Esophagus (tissue), 2 donors: Measurements from ENCODE around the gene CNTLN. TPM values are rescaled to one million over a fixed set of nuclear protein-coding genes. Genes with fewer than 3 reads are reported as not detected.

Experiments used
- H3K27ac ChIP-seq, 2 donors: one replicate each; pipeline ENCODE4 v1.5.1; 2013; ENCODE audit warnings: low read depth in 2 of 2, mild to moderate bottlenecking in 2 of 2, inconsistent platforms in 1 of 2, low read length in 1 of 2, moderate library complexity in 1 of 2
- H3K27me3 ChIP-seq, 2 donors: one replicate each; pipeline ENCODE4 v1.6.1; 2013; ENCODE audit warnings: low read length in 2 of 2, control low read depth in 1 of 2, mild to moderate bottlenecking in 1 of 2; ENCODE audit not compliant: insufficient read depth in 2 of 2, control insufficient read depth in 1 of 2
- H3K36me3 ChIP-seq, 2 donors: one replicate each; pipeline ENCODE4 v1.6.1; 2013; ENCODE audit warnings: low read length in 1 of 2; ENCODE audit not compliant: control insufficient read depth in 2 of 2, insufficient read depth in 2 of 2
- H3K4me1 ChIP-seq, 2 donors: one replicate each; pipeline ENCODE4 v1.6.1; 2013; ENCODE audit warnings: low read length in 1 of 2; ENCODE audit not compliant: control insufficient read depth in 2 of 2, insufficient read depth in 2 of 2
- H3K4me3 ChIP-seq, 2 donors: one replicate each; pipeline ENCODE4 v1.5.1; 2013; ENCODE audit warnings: low read length in 2 of 2, mild to moderate bottlenecking in 2 of 2, low read depth in 1 of 2, moderate library complexity in 1 of 2
- H3K9me3 ChIP-seq, 2 donors: one replicate each; pipeline ENCODE4 v1.6.1; 2013; ENCODE audit warnings: mild to moderate bottlenecking in 2 of 2, low read depth in 1 of 2, low read length in 1 of 2, moderate library complexity in 1 of 2; ENCODE audit not compliant: control insufficient read depth in 2 of 2, insufficient read depth in 1 of 2
- WGBS, 2 donors: extraction: QIAGEN DNeasy Blood & Tissue Kit; methylation state at CpG; one replicate each; pipeline ENCODE4 v1.1.7; 2013; 5-methylcytosine and 5-hydroxymethylcytosine counted together
- polyA plus RNA-seq, 2 donors: library from polyadenylated mRNA; stranded (reverse); fragments of 200-250 nt; gene quantifications; one replicate each; pipeline ENCODE4 v1.2.3, GENCODE V29; 2013
- donor health status: healthy with polysubstance abuse.
- donor health status: Bipolar disorder and iron deficiency.

CNTLN gene
- polyA plus RNA-seq, 2 donors = 1.0 to 1.3 TPM

GRCh38 chr9:17476401-17476800 lies 341.6 kb downstream of the CNTLN start:
- Histone ChIP-seq H3K4me3 (no peak overlapping the region), H3K27ac (no peak overlapping the region), H3K4me1 (no peaks in the 10 kb centered on the region), H3K36me3 (no peaks in the 10 kb centered on the region), H3K9me3 (no peaks in the 10 kb centered on the region), H3K27me3 (no peaks in the 10 kb centered on the region)

- H3K4me3 ChIP-seq = no peak overlapping the region
- no peak overlapping the region for H3K27ac ChIP-seq
- H3K4me1 ChIP-seq = no peaks in the 10 kb centered on the region
- no peaks in the 10 kb centered on the region for H3K27me3 ChIP-seq
- no peaks in the 10 kb centered on the region for H3K36me3 ChIP-seq
- no peaks in the 10 kb centered on the region for H3K9me3 ChIP-seq
Measured at GRCh38 chr9:17477816-17478215, 343.0 kb downstream of the CNTLN start.

GRCh38 chr9:17480966-17481365 lies 346.1 kb downstream of the CNTLN start:
- no peaks in the 10 kb centered on the region for H3K4me1 ChIP-seq
- H3K9me3 ChIP-seq = no peaks in the 10 kb centered on the region
- no peaks in the 10 kb centered on the region for H3K27me3 ChIP-seq
- WGBS, 2 donors = 94 to 98% methylated on average over 4 of the region's 4 CpGs
- H3K27ac ChIP-seq = no peak overlapping the region
- no peak overlapping the region for H3K4me3 ChIP-seq
- no peaks in the 10 kb centered on the region for H3K36me3 ChIP-seq

GRCh38 chr9:17481565-17481964 lies 346.7 kb downstream of the CNTLN start:
- Histone ChIP-seq H3K9me3 (no peaks in the 10 kb centered on the region), H3K4me1 (no peaks in the 10 kb centered on the region)

GRCh38 chr9:17484906-17485305 lies 350.1 kb downstream of the CNTLN start:
- Histone ChIP-seq H3K9me3 (no peaks in the 10 kb centered on the region), H3K36me3 (no peaks in the 10 kb centered on the region), H3K27ac (no peak overlapping the region), H3K27me3 (no peaks in the 10 kb centered on the region), H3K4me1 (no peaks in the 10 kb centered on the region), H3K4me3 (no peak overlapping the region)
- WGBS, 2 donors = 97 to 98% methylated on average over 3 of the region's 3 CpGs

More at GRCh38 chr9:17481565-17481964, 346.7 kb downstream of the CNTLN start:
- Histone ChIP-seq H3K4me3 (no peak overlapping the region), H3K36me3 (no peaks in the 10 kb centered on the region), H3K27me3 (no peaks in the 10 kb centered on the region), H3K27ac (no peak overlapping the region)

GRCh38 chr9:17486396-17486795 lies 351.6 kb downstream of the CNTLN start:
- Histone ChIP-seq H3K4me1 (no peaks in the 10 kb centered on the region), H3K36me3 (no peaks in the 10 kb centered on the region), H3K4me3 (no peak overlapping the region), H3K9me3 (no peaks in the 10 kb centered on the region), H3K27me3 (no peaks in the 10 kb centered on the region), H3K27ac (no peak overlapping the region)
- WGBS, 2 donors = 85 to 89% methylated on average over 1 of the region's 1 CpG

GRCh38 chr9:17487467-17487866 lies 352.6 kb downstream of the CNTLN start:
- H3K36me3 ChIP-seq = no peaks in the 10 kb centered on the region
- H3K4me3 ChIP-seq = no peak overlapping the region
- no peak overlapping the region for H3K27ac ChIP-seq
- no peaks in the 10 kb centered on the region for H3K27me3 ChIP-seq
- H3K9me3 ChIP-seq = no peaks in the 10 kb centered on the region
- WGBS, 2 donors = 66 to 76% methylated on average over 6 of the region's 6 CpGs
- H3K4me1 ChIP-seq = no peaks in the 10 kb centered on the region

- Histone ChIP-seq H3K36me3 (no peaks in the 10 kb centered on the region), H3K4me3 (no peak overlapping the region), H3K27ac (no peak overlapping the region), H3K4me1 (no peaks in the 10 kb centered on the region), H3K9me3 (no peaks in the 10 kb centered on the region), H3K27me3 (no peaks in the 10 kb centered on the region)
- WGBS, 2 donors = 89 to 91% methylated on average over 2 of the region's 2 CpGs
Measured at GRCh38 chr9:17488662-17489061, 353.8 kb downstream of the CNTLN start.

- WGBS, 2 donors = 79 to 82% methylated on average over 1 of the region's 1 CpG
- no peaks in the 10 kb centered on the region for H3K4me1 ChIP-seq
- H3K27ac ChIP-seq = no peak overlapping the region
- H3K36me3 ChIP-seq = no peaks in the 10 kb centered on the region
- no peaks in the 10 kb centered on the region for H3K9me3 ChIP-seq
- no peak overlapping the region for H3K4me3 ChIP-seq
- no peaks in the 10 kb centered on the region for H3K27me3 ChIP-seq
Measured at GRCh38 chr9:17490110-17490509, 355.3 kb downstream of the CNTLN start.

- Histone ChIP-seq H3K27me3 (no peaks in the 10 kb centered on the region), H3K4me3 (no peak overlapping the region), H3K4me1 (no peaks in the 10 kb centered on the region), H3K36me3 (no peaks in the 10 kb centered on the region), H3K9me3 (no peaks in the 10 kb centered on the region), H3K27ac (no peak overlapping the region)
- 96 to 97% methylated on average over 1 of the region's 1 CpG for WGBS, 2 donors
Measured at GRCh38 chr9:17491780-17492179, 356.9 kb downstream of the CNTLN start.
